H9 (cell line): ENCODE results near the gene POU2F2. TPM values are rescaled to one million over a fixed set of nuclear protein-coding genes. Genes with fewer than 3 reads are reported as not detected.

Experiments
- DNase-seq: peaks from one replicate; pipeline ENCODE4 v3.0.0-alpha.2; 2017
- H2AFZ ChIP-seq: one replicate; pipeline ENCODE4 v1.6.1; 2013; ENCODE audit warnings: mild to moderate bottlenecking, low read length, control low read depth, moderate library complexity
- H2AK5ac ChIP-seq: 2 replicates; pipeline ENCODE4 v1.6.1; 2013; ENCODE audit warnings: low read length, control low read depth, mixed read lengths; ENCODE audit not compliant: insufficient read length
- H2BK120ac ChIP-seq: one replicate; pipeline ENCODE4 v1.6.1; 2013; ENCODE audit warnings: low read depth, mild to moderate bottlenecking, low read length, control low read depth, inconsistent platforms; ENCODE audit not compliant: poor library complexity, severe bottlenecking
- H2BK12ac ChIP-seq: 2 replicates; pipeline ENCODE4 v1.6.1; 2013; ENCODE audit warnings: low read length, control low read depth, mixed read lengths, low read depth; ENCODE audit not compliant: insufficient read length
- H2BK15ac ChIP-seq: 2 replicates; pipeline ENCODE4 v1.6.1; 2013; ENCODE audit warnings: low read depth, low read length, control low read depth
- H2BK20ac ChIP-seq: one replicate; pipeline ENCODE4 v1.6.1; 2013; ENCODE audit warnings: low read depth, mild to moderate bottlenecking, low read length, control low read depth, inconsistent platforms; ENCODE audit not compliant: poor library complexity, severe bottlenecking
- H2BK5ac ChIP-seq: 2 replicates; pipeline ENCODE4 v1.6.1; 2013; ENCODE audit warnings: low read length, control low read depth, mixed read lengths; ENCODE audit not compliant: insufficient read length
- H3K14ac ChIP-seq: 2 replicates; pipeline ENCODE4 v1.6.1; 2013; ENCODE audit warnings: low read length, control low read depth; ENCODE audit not compliant: insufficient read depth
- H3K18ac ChIP-seq: 2 replicates; pipeline ENCODE4 v1.6.1; 2013; ENCODE audit warnings: low read depth, mild to moderate bottlenecking, mixed read lengths, low read length, control low read depth; ENCODE audit not compliant: insufficient read length
- H3K23ac ChIP-seq: 2 replicates; pipeline ENCODE4 v1.6.1; 2013; ENCODE audit warnings: low read length, control low read depth, mixed read lengths, low read depth; ENCODE audit not compliant: insufficient read length
- H3K23me2 ChIP-seq: 2 replicates; pipeline ENCODE4 v1.6.1; 2013; ENCODE audit warnings: low read depth, mild to moderate bottlenecking, mixed read lengths, low read length, control low read depth; ENCODE audit not compliant: insufficient read length, poor library complexity, severe bottlenecking
- H3K27ac ChIP-seq: 2 replicates; pipeline ENCODE4 v1.5.1; 2013; ENCODE audit warnings: low read length, control low read depth, mixed read lengths, low read depth; ENCODE audit not compliant: insufficient read length
- H3K27me3 ChIP-seq: 2 replicates; pipeline ENCODE4 v1.6.1; 2013; ENCODE audit warnings: low read length, control low read depth, inconsistent platforms; ENCODE audit not compliant: insufficient read depth
- H3K4ac ChIP-seq: 2 replicates; pipeline ENCODE4 v1.6.1; 2013; ENCODE audit warnings: low read depth, mild to moderate bottlenecking, control low read depth, inconsistent platforms, low read length, moderate library complexity
- H3K4me1 ChIP-seq: 2 replicates; pipeline ENCODE4 v1.6.1; 2013; ENCODE audit warnings: low read length, control low read depth, inconsistent platforms; ENCODE audit not compliant: insufficient read depth
- H3K4me2 ChIP-seq: 2 replicates; pipeline ENCODE4 v1.6.1; 2013; ENCODE audit warnings: low read length, control low read depth, mixed read lengths; ENCODE audit not compliant: insufficient read length, insufficient read depth
- H3K56ac ChIP-seq: 2 replicates; pipeline ENCODE4 v1.6.1; 2013; ENCODE audit warnings: low read depth, mild to moderate bottlenecking, mixed read lengths, low read length, control low read depth; ENCODE audit not compliant: insufficient read length
- H3K79me1 ChIP-seq: 2 replicates; pipeline ENCODE4 v1.6.1; 2013; ENCODE audit warnings: low read depth, mild to moderate bottlenecking, moderate library complexity, low read length, control low read depth, inconsistent platforms; ENCODE audit not compliant: insufficient read depth, poor library complexity, severe bottlenecking
- H3K79me2 ChIP-seq: 2 replicates; pipeline ENCODE4 v1.6.1; 2013; ENCODE audit warnings: low read length, control low read depth, inconsistent platforms; ENCODE audit not compliant: insufficient read depth
- H3K9ac ChIP-seq: 2 replicates; pipeline ENCODE4 v1.6.1; 2013; ENCODE audit warnings: low read length, control low read depth, mixed read lengths; ENCODE audit not compliant: insufficient read length; ENCODE audit errors: extremely low read depth
- H3K9me3 ChIP-seq: one replicate; pipeline ENCODE4 v1.6.1; 2013; ENCODE audit warnings: low read depth, low read length, inconsistent platforms; ENCODE audit not compliant: control insufficient read depth
- H3T11ph ChIP-seq: one replicate; pipeline ENCODE4 v1.6.1; 2013; ENCODE audit warnings: mild to moderate bottlenecking, low read length, control low read depth, inconsistent platforms
- H4K20me1 ChIP-seq: one replicate; pipeline ENCODE4 v1.6.1; 2013; ENCODE audit not compliant: control insufficient read depth, insufficient read length, insufficient read depth
- H4K5ac ChIP-seq: 2 replicates; pipeline ENCODE4 v1.6.1; 2013; ENCODE audit warnings: low read depth, mild to moderate bottlenecking, mixed read lengths, low read length, control low read depth; ENCODE audit not compliant: insufficient read length
- H4K8ac ChIP-seq: replicated peaks from 2 replicates; pipeline ENCODE4 v1.6.1; 2013; ENCODE audit warnings: low read length, control low read depth, mixed read lengths, low read depth; ENCODE audit not compliant: insufficient read length
- H4K91ac ChIP-seq: 2 replicates; pipeline ENCODE4 v1.6.1; 2013; ENCODE audit warnings: low read depth, mild to moderate bottlenecking, moderate library complexity, mixed read lengths, low read length, control low read depth; ENCODE audit not compliant: insufficient read length
- H3K27ac Mint-ChIP-seq, 3 experiments: 2 replicates in 2 of 3; 3 replicates in 1 of 3; pipeline ENCODE4 v1.8.0; 2020 to 2021; ENCODE audit warnings: mixed read lengths in 3 of 3, mild to moderate bottlenecking in 1 of 3, moderate library complexity in 1 of 3
- H3K27me3 Mint-ChIP-seq: 2 replicates; pipeline ENCODE4 v1.8.0; 2021; ENCODE audit warnings: low read depth, mild to moderate bottlenecking, moderate library complexity, mixed read lengths
- H3K36me3 Mint-ChIP-seq, 3 experiments: 2 replicates in 2 of 3; 3 replicates in 1 of 3; pipeline ENCODE4 v1.8.0; 2020 to 2021; ENCODE audit warnings: low read depth in 3 of 3, mixed read lengths in 3 of 3; ENCODE audit not compliant: insufficient read depth in 1 of 3
- H3K4me1 Mint-ChIP-seq, 2 experiments: 2 replicates each; pipeline ENCODE4 v1.8.0; 2020; ENCODE audit warnings: mixed read lengths in 2 of 2
- H3K4me3 Mint-ChIP-seq, 2 experiments: 2 replicates in 1 of 2; 3 replicates in 1 of 2; pipeline ENCODE4 v1.8.0; 2020 to 2021; ENCODE audit warnings: mild to moderate bottlenecking in 2 of 2, mixed read lengths in 2 of 2, moderate library complexity in 1 of 2
- H3K9me3 Mint-ChIP-seq, 2 experiments: 2 replicates in 1 of 2; 3 replicates in 1 of 2; pipeline ENCODE4 v1.8.0; 2020; ENCODE audit warnings: mild to moderate bottlenecking in 2 of 2, mixed read lengths in 2 of 2, moderate library complexity in 1 of 2
- CTCF ChIP-seq: fragments of 200-600 bp; sonication (generic); conservative IDR thresholded peaks from 3 replicates; pipeline ENCODE4 v1.8.0; 2021; ENCODE audit warnings: antibody characterized with exemption, mild to moderate bottlenecking
- WGBS: extraction: QIAGEN DNeasy Blood & Tissue Kit; methylation state at CpG from one replicate; pipeline ENCODE4 v1.1.7; 2013; ENCODE audit warnings: missing lambda C conversion rate, low lambda C conversion rate, mixed read lengths; ENCODE audit not compliant: insufficient read length; ENCODE audit errors: extremely low coverage; 5-methylcytosine and 5-hydroxymethylcytosine counted together
- total RNA-seq: library from RNA; stranded (reverse); gene quantifications from 2 replicates; pipeline ENCODE4 v1.2.1, GENCODE V29; 2021

Gene POU2F2
- total RNA-seq, 1 experiment from 2014 or later: 2.9 TPM

- no peak overlapping the region for H3K14ac ChIP-seq
- H4K20me1 ChIP-seq: no peaks in the 10 kb centered on the region
- no peak overlapping the region for H4K91ac ChIP-seq
- peak overlapping the region in 1 of 3 experiments; percentile 24; a peak in 1 of 7 replicates for H3K27ac Mint-ChIP-seq
- H3K27me3 Mint-ChIP-seq: peaks cover 3% of the 10 kb centered on the region
- no peak overlapping the region for H2BK20ac ChIP-seq
- no peaks in the 10 kb centered on the region for H3K79me1 ChIP-seq
- no peak overlapping the region for H3K4me2 ChIP-seq
- peak; percentile 80 for DNase-seq
- H2AFZ ChIP-seq: no peak overlapping the region
- H3K4me1 ChIP-seq: peaks cover 7% of the 10 kb centered on the region; the same call in 1 of the 2 replicates
- H3K4ac ChIP-seq: no peak overlapping the region
- no peak overlapping the region for H3K27ac ChIP-seq
- H3K36me3 Mint-ChIP-seq: no peaks in the 10 kb centered on the region
- H2BK120ac ChIP-seq: no peak overlapping the region
- H4K5ac ChIP-seq: no peak overlapping the region
- H3K9ac ChIP-seq: no peak overlapping the region
- H3K23ac ChIP-seq: no peak overlapping the region
- WGBS: no CpG with 5 or more reads among the region's 10 CpGs
- H2BK5ac ChIP-seq: no peak overlapping the region
- 0 out of 5 replicates have a peak overlapping the region, but pooled peaks of 1 of the 2 experiments have one; percentile 1 for H3K4me3 Mint-ChIP-seq
- no peaks in the 10 kb centered on the region for H3K9me3 Mint-ChIP-seq
- H3K79me2 ChIP-seq: no peaks in the 10 kb centered on the region
- H3T11ph ChIP-seq: no peak overlapping the region
- H3K9me3 ChIP-seq: no peaks in the 10 kb centered on the region
- no peak overlapping the region for H2BK15ac ChIP-seq
- peak; percentile 47; the same call in 2 of the 3 replicates for TF ChIP-seq CTCF
- no peak overlapping the region for H2BK12ac ChIP-seq
- H3K27me3 ChIP-seq: no peaks in the 10 kb centered on the region
- no peak overlapping the region for H2AK5ac ChIP-seq
- no peaks in the 10 kb centered on the region for H3K23me2 ChIP-seq
- H3K4me1 Mint-ChIP-seq: peaks cover 25 to 26% of the 10 kb centered on the region in 2 experiments
- no peak overlapping the region for H3K18ac ChIP-seq
- no peak overlapping the region for H3K56ac ChIP-seq
- H4K8ac ChIP-seq: no peak overlapping the region
These were observed 18.5 kb downstream of the POU2F2 start for GRCh38 chr19:42113641-42114348.
